OCI-LY7 (cell line): ENCODE data around the gene ACTRT2. TPM values are rescaled to one million over a fixed set of nuclear protein-coding genes. Genes with fewer than 3 reads are reported as not detected.

Experiments used
- BruUV-seq: library from RNA; stranded (reverse); fragments of 400-500 nt; replicated peaks from 2 replicates; lab custom pipeline; 2021; lab: Mats Ljungman, UMichigan
- CTCF ChIA-PET: fragments of 300-600 bp; sonication (Branson Sonifier 250); formaldehyde crosslinking; loops from one replicate; lab custom pipeline; 2022; ENCODE audit warnings: antibody characterized with exemption; ENCODE audit not compliant: unreplicated experiment; lab: Charles Lee
- POLR2A ChIA-PET: fragments of 300-600 bp; sonication (Branson Sonifier 250); formaldehyde crosslinking; loops from one replicate; lab custom pipeline; 2022; ENCODE audit warnings: antibody characterized with exemption; lab: Charles Lee
- DNase-seq: peaks from one replicate; pipeline ENCODE4 v3.0.0-alpha.2; 2015; ENCODE audit warnings: low spot score
- H2AFZ ChIP-seq: fragments of 200-600 bp; sonication (generic), shearing (Covaris generic); 2 replicates; pipeline ENCODE4 v1.6.1; 2014; ENCODE audit warnings: mild to moderate bottlenecking, antibody characterized with exemption, low read length, moderate library complexity
- H3K27ac ChIP-seq: fragments of 200-600 bp; sonication (generic); 2 replicates; pipeline ENCODE4 v1.5.1; 2014; ENCODE audit warnings: mixed run types, low read depth, mild to moderate bottlenecking, moderate library complexity, low read length, inconsistent platforms; ENCODE audit not compliant: poor library complexity, severe bottlenecking
- H3K36me3 ChIP-seq: fragments of 200-600 bp; sonication (generic); 2 replicates; pipeline ENCODE4 v1.6.1; 2014; ENCODE audit warnings: mild to moderate bottlenecking, antibody characterized with exemption, low read length, moderate library complexity, mixed read lengths; ENCODE audit not compliant: insufficient read depth
- H3K4me1 ChIP-seq: fragments of 200-600 bp; sonication (generic); 2 replicates; pipeline ENCODE4 v1.5.1; 2014; ENCODE audit warnings: mild to moderate bottlenecking, low read length; ENCODE audit not compliant: insufficient read depth, poor library complexity, severe bottlenecking
- H3K4me2 ChIP-seq: fragments of 200-600 bp; sonication (generic); 2 replicates; pipeline ENCODE4 v1.6.1; 2014; ENCODE audit warnings: mild to moderate bottlenecking, low read length
- H3K4me3 ChIP-seq: fragments of 200-600 bp; sonication (generic); 2 replicates; pipeline ENCODE4 v1.5.1; 2014; ENCODE audit warnings: mild to moderate bottlenecking, low read depth, low read length; ENCODE audit not compliant: poor library complexity, severe bottlenecking
- H3K79me2 ChIP-seq: fragments of 200-600 bp; sonication (generic); 2 replicates; pipeline ENCODE4 v1.6.1; 2016; ENCODE audit warnings: low read depth, mild to moderate bottlenecking, low read length, moderate library complexity, mixed read lengths; ENCODE audit not compliant: insufficient read depth
- H3K9me2 ChIP-seq: fragments of 200-600 bp; sonication (generic); 2 replicates; pipeline ENCODE4 v1.6.1; 2016; ENCODE audit warnings: mild to moderate bottlenecking, low read length, mixed read lengths; ENCODE audit not compliant: insufficient read depth
- H3K9me3 ChIP-seq: fragments of 200-600 bp; sonication (generic); 2 replicates; pipeline ENCODE4 v1.6.1; 2014; ENCODE audit warnings: mild to moderate bottlenecking, mixed run types, low read length, mixed read lengths
- H4K20me1 ChIP-seq: fragments of 200-600 bp; sonication (generic); 2 replicates; pipeline ENCODE4 v1.6.1; 2014; ENCODE audit warnings: mild to moderate bottlenecking, antibody characterized with exemption, low read length, moderate library complexity, mixed read lengths; ENCODE audit not compliant: insufficient read depth
- EZH2phosphoT487 ChIP-seq: fragments of 200-600 bp; sonication (generic); IDR thresholded peaks from 2 replicates; pipeline ENCODE4 v1.6.1; 2018; ENCODE audit warnings: low read depth, borderline replicate concordance, mild to moderate bottlenecking, mixed run types, antibody characterized with exemption, low read length, moderate library complexity, mixed read lengths
- intact Hi-C: fragments of 100-400 bp; cut with micrococcal nuclease; formaldehyde crosslinking; loops from one replicate; pipeline ENCODE4 v1.10.0; 2022; ENCODE audit not compliant: unreplicated experiment
- total RNA-seq, 2 experiments: library from RNA; depleted of rRNA in 1 of 2; stranded (reverse); fragments of >200 nt in 1 of 2; shearing (Covaris generic) in 1 of 2; gene quantifications; 2 replicates each; pipeline ENCODE4 v1.2.3, GENCODE V29; 2014 to 2022
- TF ChIP-seq, protein P1 (sequence below): fragments of 200-600 bp; sonication (generic); conservative IDR thresholded peaks from 2 replicates; pipeline ENCODE4 v1.5.1; 2014; ENCODE audit warnings: mild to moderate bottlenecking, antibody characterized with exemption, low read length, moderate library complexity, mixed read lengths

Gene ACTRT2
- total RNA-seq, 2 experiments from 2014 or later: not detected

DNA sequence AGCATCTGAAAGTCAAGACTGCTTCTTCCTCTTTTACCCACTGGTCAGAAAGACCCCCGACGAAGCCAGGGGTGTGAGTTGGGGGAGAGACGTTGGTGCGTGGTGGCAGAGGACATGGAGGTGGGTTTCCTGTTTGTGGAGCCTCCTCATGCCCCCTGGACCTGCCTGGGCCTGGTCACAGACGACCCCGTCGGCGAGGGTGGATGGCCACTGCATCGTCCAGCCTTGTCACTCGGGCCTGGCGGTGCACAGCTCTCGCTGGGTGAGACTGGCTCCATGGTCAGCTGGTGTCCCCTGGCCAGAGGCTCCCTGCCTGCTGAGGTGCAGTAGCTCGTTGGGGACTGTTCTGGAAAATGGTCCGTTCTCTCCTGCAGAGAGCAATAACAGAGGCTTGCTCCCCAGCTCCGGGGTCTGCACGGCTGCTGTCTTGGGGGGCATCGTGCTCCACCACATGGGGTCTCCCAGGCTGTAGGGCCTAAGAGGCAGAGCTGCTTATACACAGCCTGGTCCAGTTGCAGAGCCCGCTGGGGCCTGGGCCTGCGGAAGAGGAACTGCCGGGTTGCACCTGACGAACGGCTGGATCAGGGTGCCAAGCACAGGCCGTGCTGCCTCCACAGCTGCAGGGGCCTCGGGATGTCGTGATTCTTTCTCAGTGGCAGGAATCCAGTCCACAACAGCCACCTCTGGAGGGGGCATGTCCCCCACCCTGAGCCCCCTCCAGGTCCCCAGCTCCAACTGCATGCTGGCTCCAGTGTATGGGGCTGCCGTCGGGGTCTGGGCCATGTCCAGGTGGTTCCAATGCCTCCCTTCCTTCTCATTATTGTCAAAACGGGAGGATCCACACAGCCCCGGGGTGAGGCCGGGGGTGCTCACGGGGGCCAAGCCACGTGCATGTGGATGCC, 18.0 kb upstream of the ACTRT2 start:
- CTCF ChIA-PET: no interaction called here
- H3K4me1 ChIP-seq: no peaks in the 10 kb centered on the region
- H3K9me2 ChIP-seq: no peaks in the 10 kb centered on the region
- DNase-seq: no peak
- intact Hi-C loops: no loop called here
- H2AFZ ChIP-seq: no peak overlapping the region
- H3K36me3 ChIP-seq: no peaks in the 10 kb centered on the region
- H3K27ac ChIP-seq: no peak overlapping the region
- no peak overlapping the region for H3K4me2 ChIP-seq
- no peaks in the 10 kb centered on the region for H3K79me2 ChIP-seq
- TF ChIP-seq, protein P1, sequence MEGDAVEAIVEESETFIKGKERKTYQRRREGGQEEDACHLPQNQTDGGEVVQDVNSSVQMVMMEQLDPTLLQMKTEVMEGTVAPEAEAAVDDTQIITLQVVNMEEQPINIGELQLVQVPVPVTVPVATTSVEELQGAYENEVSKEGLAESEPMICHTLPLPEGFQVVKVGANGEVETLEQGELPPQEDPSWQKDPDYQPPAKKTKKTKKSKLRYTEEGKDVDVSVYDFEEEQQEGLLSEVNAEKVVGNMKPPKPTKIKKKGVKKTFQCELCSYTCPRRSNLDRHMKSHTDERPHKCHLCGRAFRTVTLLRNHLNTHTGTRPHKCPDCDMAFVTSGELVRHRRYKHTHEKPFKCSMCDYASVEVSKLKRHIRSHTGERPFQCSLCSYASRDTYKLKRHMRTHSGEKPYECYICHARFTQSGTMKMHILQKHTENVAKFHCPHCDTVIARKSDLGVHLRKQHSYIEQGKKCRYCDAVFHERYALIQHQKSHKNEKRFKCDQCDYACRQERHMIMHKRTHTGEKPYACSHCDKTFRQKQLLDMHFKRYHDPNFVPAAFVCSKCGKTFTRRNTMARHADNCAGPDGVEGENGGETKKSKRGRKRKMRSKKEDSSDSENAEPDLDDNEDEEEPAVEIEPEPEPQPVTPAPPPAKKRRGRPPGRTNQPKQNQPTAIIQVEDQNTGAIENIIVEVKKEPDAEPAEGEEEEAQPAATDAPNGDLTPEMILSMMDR: no peak
- no peak for TF ChIP-seq EZH2phosphoT487
- H3K4me3 ChIP-seq: no peak overlapping the region
- POLR2A ChIA-PET: no interaction called here
- no TSS peak for BruUV-seq
- H4K20me1 ChIP-seq: no peaks in the 10 kb centered on the region
- H3K9me3 ChIP-seq: peaks cover 10% of the 10 kb centered on the region; the same call in 1 of the 2 replicates

DNA sequence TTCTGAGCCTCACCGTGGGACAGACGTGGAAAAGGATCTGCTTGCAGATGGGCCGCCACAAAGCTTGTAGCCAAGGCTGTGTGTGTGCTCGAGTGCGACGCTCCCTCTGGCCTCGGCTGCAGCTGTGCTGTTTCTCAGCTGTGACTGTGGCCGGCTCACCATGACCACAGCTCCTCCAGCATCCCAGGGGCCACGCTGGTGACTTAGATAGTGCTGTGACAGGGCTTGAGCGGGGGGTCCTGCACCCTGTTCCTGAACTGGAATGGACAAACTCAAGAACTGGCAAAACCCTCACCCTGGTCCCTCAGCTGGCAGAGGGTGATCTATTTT, 17.4 kb upstream of the ACTRT2 start:
- no peaks in the 10 kb centered on the region for H3K4me1 ChIP-seq
- H3K36me3 ChIP-seq: no peaks in the 10 kb centered on the region
- H3K4me2 ChIP-seq: no peak overlapping the region
- no peak for DNase-seq
- no peak overlapping the region for H2AFZ ChIP-seq
- no peak overlapping the region for H3K27ac ChIP-seq
- H3K9me2 ChIP-seq: no peaks in the 10 kb centered on the region
- TF ChIP-seq EZH2phosphoT487: no peak
- TF ChIP-seq, protein P1: no peak
- no peaks in the 10 kb centered on the region for H3K79me2 ChIP-seq
- ChIA-PET POLR2A (no interaction called here), CTCF (no interaction called here)
- intact Hi-C loops: no loop called here
- H3K9me3 ChIP-seq: peaks cover 10% of the 10 kb centered on the region; the same call in 1 of the 2 replicates
- BruUV-seq: no TSS peak
- H4K20me1 ChIP-seq: no peaks in the 10 kb centered on the region
- H3K4me3 ChIP-seq: no peak overlapping the region
